H9 (cell line): Measurements from ENCODE around the gene BCAS1. TPM values are rescaled to one million over a fixed set of nuclear protein-coding genes. Genes with fewer than 3 reads are reported as not detected.
"Not testable (repeated sequence)": the region's sequence is repeated elsewhere in the genome, so short reads cannot be mapped to it uniquely, and the experiment has no call there.

ENCODE experiments used
- DNase-seq: peaks from one replicate; pipeline ENCODE4 v3.0.0-alpha.2; 2017
- H2AFZ ChIP-seq: one replicate; pipeline ENCODE4 v1.6.1; 2013; ENCODE audit warnings: mild to moderate bottlenecking, low read length, control low read depth, moderate library complexity
- H2AK5ac ChIP-seq: 2 replicates; pipeline ENCODE4 v1.6.1; 2013; ENCODE audit warnings: low read length, control low read depth, mixed read lengths; ENCODE audit not compliant: insufficient read length
- H2BK120ac ChIP-seq: one replicate; pipeline ENCODE4 v1.6.1; 2013; ENCODE audit warnings: low read depth, mild to moderate bottlenecking, low read length, control low read depth, inconsistent platforms; ENCODE audit not compliant: poor library complexity, severe bottlenecking
- H2BK12ac ChIP-seq: 2 replicates; pipeline ENCODE4 v1.6.1; 2013; ENCODE audit warnings: low read length, control low read depth, mixed read lengths, low read depth; ENCODE audit not compliant: insufficient read length
- H2BK15ac ChIP-seq: 2 replicates; pipeline ENCODE4 v1.6.1; 2013; ENCODE audit warnings: low read depth, low read length, control low read depth
- H2BK20ac ChIP-seq: one replicate; pipeline ENCODE4 v1.6.1; 2013; ENCODE audit warnings: low read depth, mild to moderate bottlenecking, low read length, control low read depth, inconsistent platforms; ENCODE audit not compliant: poor library complexity, severe bottlenecking
- H2BK5ac ChIP-seq: 2 replicates; pipeline ENCODE4 v1.6.1; 2013; ENCODE audit warnings: low read length, control low read depth, mixed read lengths; ENCODE audit not compliant: insufficient read length
- H3K14ac ChIP-seq: 2 replicates; pipeline ENCODE4 v1.6.1; 2013; ENCODE audit warnings: low read length, control low read depth; ENCODE audit not compliant: insufficient read depth
- H3K18ac ChIP-seq: 2 replicates; pipeline ENCODE4 v1.6.1; 2013; ENCODE audit warnings: low read depth, mild to moderate bottlenecking, mixed read lengths, low read length, control low read depth; ENCODE audit not compliant: insufficient read length
- H3K23ac ChIP-seq: 2 replicates; pipeline ENCODE4 v1.6.1; 2013; ENCODE audit warnings: low read length, control low read depth, mixed read lengths, low read depth; ENCODE audit not compliant: insufficient read length
- H3K23me2 ChIP-seq: 2 replicates; pipeline ENCODE4 v1.6.1; 2013; ENCODE audit warnings: low read depth, mild to moderate bottlenecking, mixed read lengths, low read length, control low read depth; ENCODE audit not compliant: insufficient read length, poor library complexity, severe bottlenecking
- H3K27ac ChIP-seq: 2 replicates; pipeline ENCODE4 v1.5.1; 2013; ENCODE audit warnings: low read length, control low read depth, mixed read lengths, low read depth; ENCODE audit not compliant: insufficient read length
- H3K27me3 ChIP-seq: 2 replicates; pipeline ENCODE4 v1.6.1; 2013; ENCODE audit warnings: low read length, control low read depth, inconsistent platforms; ENCODE audit not compliant: insufficient read depth
- H3K4ac ChIP-seq: 2 replicates; pipeline ENCODE4 v1.6.1; 2013; ENCODE audit warnings: low read depth, mild to moderate bottlenecking, control low read depth, inconsistent platforms, low read length, moderate library complexity
- H3K4me1 ChIP-seq: 2 replicates; pipeline ENCODE4 v1.6.1; 2013; ENCODE audit warnings: low read length, control low read depth, inconsistent platforms; ENCODE audit not compliant: insufficient read depth
- H3K4me2 ChIP-seq: 2 replicates; pipeline ENCODE4 v1.6.1; 2013; ENCODE audit warnings: low read length, control low read depth, mixed read lengths; ENCODE audit not compliant: insufficient read length, insufficient read depth
- H3K56ac ChIP-seq: 2 replicates; pipeline ENCODE4 v1.6.1; 2013; ENCODE audit warnings: low read depth, mild to moderate bottlenecking, mixed read lengths, low read length, control low read depth; ENCODE audit not compliant: insufficient read length
- H3K79me1 ChIP-seq: 2 replicates; pipeline ENCODE4 v1.6.1; 2013; ENCODE audit warnings: low read depth, mild to moderate bottlenecking, moderate library complexity, low read length, control low read depth, inconsistent platforms; ENCODE audit not compliant: insufficient read depth, poor library complexity, severe bottlenecking
- H3K79me2 ChIP-seq: 2 replicates; pipeline ENCODE4 v1.6.1; 2013; ENCODE audit warnings: low read length, control low read depth, inconsistent platforms; ENCODE audit not compliant: insufficient read depth
- H3K9ac ChIP-seq: 2 replicates; pipeline ENCODE4 v1.6.1; 2013; ENCODE audit warnings: low read length, control low read depth, mixed read lengths; ENCODE audit not compliant: insufficient read length; ENCODE audit errors: extremely low read depth
- H3K9me3 ChIP-seq: one replicate; pipeline ENCODE4 v1.6.1; 2013; ENCODE audit warnings: low read depth, low read length, inconsistent platforms; ENCODE audit not compliant: control insufficient read depth
- H3T11ph ChIP-seq: one replicate; pipeline ENCODE4 v1.6.1; 2013; ENCODE audit warnings: mild to moderate bottlenecking, low read length, control low read depth, inconsistent platforms
- H4K20me1 ChIP-seq: one replicate; pipeline ENCODE4 v1.6.1; 2013; ENCODE audit not compliant: control insufficient read depth, insufficient read length, insufficient read depth
- H4K5ac ChIP-seq: 2 replicates; pipeline ENCODE4 v1.6.1; 2013; ENCODE audit warnings: low read depth, mild to moderate bottlenecking, mixed read lengths, low read length, control low read depth; ENCODE audit not compliant: insufficient read length
- H4K8ac ChIP-seq: replicated peaks from 2 replicates; pipeline ENCODE4 v1.6.1; 2013; ENCODE audit warnings: low read length, control low read depth, mixed read lengths, low read depth; ENCODE audit not compliant: insufficient read length
- H4K91ac ChIP-seq: 2 replicates; pipeline ENCODE4 v1.6.1; 2013; ENCODE audit warnings: low read depth, mild to moderate bottlenecking, moderate library complexity, mixed read lengths, low read length, control low read depth; ENCODE audit not compliant: insufficient read length
- H3K27ac Mint-ChIP-seq, 3 experiments: 2 replicates in 2 of 3; 3 replicates in 1 of 3; pipeline ENCODE4 v1.8.0; 2020 to 2021; ENCODE audit warnings: mixed read lengths in 3 of 3, mild to moderate bottlenecking in 1 of 3, moderate library complexity in 1 of 3
- H3K27me3 Mint-ChIP-seq: 2 replicates; pipeline ENCODE4 v1.8.0; 2021; ENCODE audit warnings: low read depth, mild to moderate bottlenecking, moderate library complexity, mixed read lengths
- H3K36me3 Mint-ChIP-seq, 3 experiments: 2 replicates in 2 of 3; 3 replicates in 1 of 3; pipeline ENCODE4 v1.8.0; 2020 to 2021; ENCODE audit warnings: low read depth in 3 of 3, mixed read lengths in 3 of 3; ENCODE audit not compliant: insufficient read depth in 1 of 3
- H3K4me1 Mint-ChIP-seq, 2 experiments: 2 replicates each; pipeline ENCODE4 v1.8.0; 2020; ENCODE audit warnings: mixed read lengths in 2 of 2
- H3K4me3 Mint-ChIP-seq, 2 experiments: 2 replicates in 1 of 2; 3 replicates in 1 of 2; pipeline ENCODE4 v1.8.0; 2020 to 2021; ENCODE audit warnings: mild to moderate bottlenecking in 2 of 2, mixed read lengths in 2 of 2, moderate library complexity in 1 of 2
- H3K9me3 Mint-ChIP-seq, 2 experiments: 2 replicates in 1 of 2; 3 replicates in 1 of 2; pipeline ENCODE4 v1.8.0; 2020; ENCODE audit warnings: mild to moderate bottlenecking in 2 of 2, mixed read lengths in 2 of 2, moderate library complexity in 1 of 2
- WGBS: extraction: QIAGEN DNeasy Blood & Tissue Kit; methylation state at CpG from one replicate; pipeline ENCODE4 v1.1.7; 2013; ENCODE audit warnings: missing lambda C conversion rate, low lambda C conversion rate, mixed read lengths; ENCODE audit not compliant: insufficient read length; ENCODE audit errors: extremely low coverage; 5-methylcytosine and 5-hydroxymethylcytosine counted together
- total RNA-seq: library from RNA; stranded (reverse); gene quantifications from 2 replicates; pipeline ENCODE4 v1.2.1, GENCODE V29; 2021
- TF ChIP-seq, protein P1 (sequence below): fragments of 200-600 bp; sonication (generic); conservative IDR thresholded peaks from 3 replicates; pipeline ENCODE4 v1.8.0; 2021; ENCODE audit warnings: antibody characterized with exemption, mild to moderate bottlenecking

BCAS1 gene
- total RNA-seq, 1 experiment from 2014 or later = 0.15 TPM

GRCh38 chr20:54011346-54011745 is 59.0 kb downstream of the BCAS1 start:
- H3K4me1 Mint-ChIP-seq = no peaks in the 10 kb centered on the region
- Histone ChIP-seq H2BK120ac (no peak overlapping the region), H3T11ph (no peak overlapping the region), H3K79me1 (no peaks in the 10 kb centered on the region), H3K27me3 (no peaks in the 10 kb centered on the region), H3K4ac (no peak overlapping the region), H2AK5ac (no peak overlapping the region), H3K56ac (no peak overlapping the region), H4K91ac (no peak overlapping the region), H3K27ac (no peak overlapping the region), H3K4me2 (no peak overlapping the region), H3K14ac (no peak overlapping the region), H4K8ac (no peak overlapping the region), H2AFZ (no peak overlapping the region), H2BK5ac (no peak overlapping the region), H3K23ac (no peak overlapping the region), H4K20me1 (no peaks in the 10 kb centered on the region), H3K9ac (no peak overlapping the region), H2BK20ac (no peak overlapping the region), H4K5ac (no peak overlapping the region), H3K4me1 (no peaks in the 10 kb centered on the region), H2BK12ac (no peak overlapping the region), H3K9me3 (no peaks in the 10 kb centered on the region), H3K18ac (no peak overlapping the region), H2BK15ac (no peak overlapping the region), H3K23me2 (no peaks in the 10 kb centered on the region), H3K79me2 (no peaks in the 10 kb centered on the region)
- no peaks in the 10 kb centered on the region for H3K27me3 Mint-ChIP-seq
- no peak for DNase-seq
- no peak overlapping the region for H3K4me3 Mint-ChIP-seq
- no peak overlapping the region for H3K27ac Mint-ChIP-seq
- TF ChIP-seq, protein P1, sequence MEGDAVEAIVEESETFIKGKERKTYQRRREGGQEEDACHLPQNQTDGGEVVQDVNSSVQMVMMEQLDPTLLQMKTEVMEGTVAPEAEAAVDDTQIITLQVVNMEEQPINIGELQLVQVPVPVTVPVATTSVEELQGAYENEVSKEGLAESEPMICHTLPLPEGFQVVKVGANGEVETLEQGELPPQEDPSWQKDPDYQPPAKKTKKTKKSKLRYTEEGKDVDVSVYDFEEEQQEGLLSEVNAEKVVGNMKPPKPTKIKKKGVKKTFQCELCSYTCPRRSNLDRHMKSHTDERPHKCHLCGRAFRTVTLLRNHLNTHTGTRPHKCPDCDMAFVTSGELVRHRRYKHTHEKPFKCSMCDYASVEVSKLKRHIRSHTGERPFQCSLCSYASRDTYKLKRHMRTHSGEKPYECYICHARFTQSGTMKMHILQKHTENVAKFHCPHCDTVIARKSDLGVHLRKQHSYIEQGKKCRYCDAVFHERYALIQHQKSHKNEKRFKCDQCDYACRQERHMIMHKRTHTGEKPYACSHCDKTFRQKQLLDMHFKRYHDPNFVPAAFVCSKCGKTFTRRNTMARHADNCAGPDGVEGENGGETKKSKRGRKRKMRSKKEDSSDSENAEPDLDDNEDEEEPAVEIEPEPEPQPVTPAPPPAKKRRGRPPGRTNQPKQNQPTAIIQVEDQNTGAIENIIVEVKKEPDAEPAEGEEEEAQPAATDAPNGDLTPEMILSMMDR = no peak
- no peaks in the 10 kb centered on the region for H3K36me3 Mint-ChIP-seq
- no CpG with 5 or more reads among the region's 4 CpGs for WGBS
- H3K9me3 Mint-ChIP-seq = no peaks in the 10 kb centered on the region

DNA sequence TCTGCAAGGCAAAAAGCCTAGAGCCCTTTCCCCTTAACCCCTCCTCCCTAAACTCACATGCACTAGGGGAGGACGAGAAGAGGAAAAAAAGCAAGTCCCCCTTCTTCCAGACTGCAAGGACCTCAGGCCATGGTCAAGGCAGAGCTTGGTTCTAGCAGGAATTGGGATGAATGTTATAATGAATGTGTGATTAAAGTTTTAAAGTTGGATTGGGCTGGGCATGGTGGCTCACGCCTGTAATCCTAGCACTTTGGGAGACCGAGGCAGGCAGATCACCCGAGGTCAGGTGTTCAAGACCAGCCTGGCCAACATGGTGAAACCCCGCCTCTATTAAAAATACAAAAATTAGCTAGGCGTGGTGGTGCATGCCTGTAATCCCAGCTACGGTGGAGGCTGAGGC is 64.2 kb downstream of the BCAS1 start:
- not testable (repeated sequence) for H2BK120ac ChIP-seq, DNase-seq, H3K27me3 ChIP-seq, H3K36me3 Mint-ChIP-seq, H3K4me1 ChIP-seq, H2BK15ac ChIP-seq, H3K27me3 Mint-ChIP-seq, H3K79me1 ChIP-seq, H4K91ac ChIP-seq, H3K9me3 ChIP-seq, H4K5ac ChIP-seq, H3K18ac ChIP-seq, H3K79me2 ChIP-seq, H3K4me2 ChIP-seq, H2AFZ ChIP-seq, H2BK12ac ChIP-seq, H3T11ph ChIP-seq, H3K23me2 ChIP-seq, H3K56ac ChIP-seq, H4K8ac ChIP-seq, H2BK5ac ChIP-seq, H4K20me1 ChIP-seq, H3K9me3 Mint-ChIP-seq, H3K14ac ChIP-seq, H3K27ac ChIP-seq, H2AK5ac ChIP-seq, H3K4ac ChIP-seq, H3K9ac ChIP-seq, H2BK20ac ChIP-seq, H3K23ac ChIP-seq, H3K4me1 Mint-ChIP-seq, H3K27ac Mint-ChIP-seq, H3K4me3 Mint-ChIP-seq
- WGBS = no CpG with 5 or more reads among the region's 7 CpGs
